Activated effector memory CD4-positive, alpha-beta T cell treated with Interleukin-2 at 50 U/mL for 16 hours (primary cell): ENCODE data around the gene CFAP54.
"Not testable (repeated sequence)": the region's sequence is repeated elsewhere in the genome, so short reads cannot be mapped to it uniquely, and the experiment has no call there.

ENCODE experiments used
- DNase-seq: peaks from one replicate; pipeline ENCODE4 v3.0.0-alpha.2; 2020

The CFAP54 gene

GRCh38 chr12:96635844-96636243, 146.5 kb downstream of the CFAP54 start:
- DNase-seq = no peak

GRCh38 chr12:96636895-96637294, 147.5 kb downstream of the CFAP54 start:
- DNase-seq = no peak

DNA sequence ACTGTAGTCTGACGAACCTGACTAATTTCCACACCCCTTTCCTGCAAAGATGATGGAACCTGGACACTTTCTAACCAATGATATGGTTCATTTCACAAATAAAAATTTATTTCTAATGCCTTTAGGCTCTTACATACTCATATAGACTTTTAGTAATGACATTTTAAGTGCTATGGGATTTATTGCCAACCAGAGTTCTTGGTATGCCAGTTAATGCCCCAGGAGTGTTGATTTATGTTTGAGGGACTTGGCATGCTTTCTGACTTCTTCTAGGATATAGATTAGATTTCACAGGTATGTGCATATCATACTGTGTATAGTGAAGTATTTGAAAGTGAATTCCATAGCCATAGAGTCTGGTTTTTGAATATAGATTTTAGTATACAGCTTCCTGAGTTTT, 159.5 kb downstream of the CFAP54 start:
- no peak for DNase-seq

GRCh38 chr12:96652870-96653269, 163.5 kb downstream of the CFAP54 start:
- no peak for DNase-seq

DNA sequence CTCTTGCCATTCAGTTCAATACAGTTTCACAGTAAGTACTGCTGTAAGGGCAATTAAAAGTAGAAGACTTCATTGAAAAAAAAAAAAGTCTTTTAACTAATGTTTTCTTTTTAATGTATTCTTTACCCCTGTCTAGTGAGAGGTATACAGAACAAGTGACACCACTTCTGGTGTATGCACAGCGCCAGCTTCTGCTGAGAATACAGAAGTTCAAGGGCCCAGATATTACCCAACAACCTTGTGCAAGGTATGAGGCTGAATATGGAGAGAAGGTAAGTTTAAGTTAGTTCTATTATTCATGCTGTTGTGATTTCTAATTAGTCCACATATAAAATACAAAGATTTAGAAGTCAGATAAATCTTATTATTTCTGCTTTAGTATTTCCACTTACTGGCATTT, 168.7 kb downstream of the CFAP54 start:
- DNase-seq = no peak

DNA sequence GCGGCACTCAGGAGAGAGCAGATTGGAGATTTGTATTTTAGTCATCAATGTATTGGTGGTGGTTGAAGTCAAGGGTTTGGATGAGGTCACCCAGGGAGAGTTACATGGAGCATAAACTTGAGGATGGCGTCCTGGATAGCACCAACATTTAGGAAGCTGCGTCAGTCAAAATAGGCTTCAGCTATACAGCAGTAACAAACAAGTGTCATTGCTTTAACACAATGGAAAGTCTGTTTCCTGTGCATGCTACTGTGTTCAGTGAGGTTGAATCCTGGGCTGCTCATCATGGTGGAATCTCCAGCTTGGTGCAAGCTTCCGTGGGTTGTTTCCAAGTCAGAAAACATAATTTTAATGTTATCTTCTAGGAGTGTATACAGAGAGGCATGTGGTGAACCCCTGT, 180.4 kb downstream of the CFAP54 start:
- no peak for DNase-seq

GRCh38 chr12:96670334-96670899, 181.0 kb downstream of the CFAP54 start:
- no peak for DNase-seq

DNA sequence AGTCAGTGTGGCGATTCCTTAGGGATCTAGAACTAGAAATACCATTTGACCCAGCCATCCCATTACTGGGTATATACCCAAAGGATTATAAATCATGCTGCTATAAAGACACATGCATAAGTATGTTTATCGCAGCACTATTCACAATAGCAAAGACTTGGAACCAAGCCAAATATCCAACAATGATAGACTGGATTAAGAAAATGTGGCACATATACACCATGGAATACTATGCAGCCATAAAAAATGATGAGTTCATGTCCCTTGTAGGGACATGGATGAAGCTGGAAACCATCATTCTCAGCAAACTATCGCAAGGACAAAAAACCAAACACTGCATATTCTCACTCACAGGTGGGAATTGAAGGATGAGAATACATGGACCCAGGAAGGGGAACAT, 186.1 kb downstream of the CFAP54 start:
- DNase-seq = not testable (repeated sequence)

DNA sequence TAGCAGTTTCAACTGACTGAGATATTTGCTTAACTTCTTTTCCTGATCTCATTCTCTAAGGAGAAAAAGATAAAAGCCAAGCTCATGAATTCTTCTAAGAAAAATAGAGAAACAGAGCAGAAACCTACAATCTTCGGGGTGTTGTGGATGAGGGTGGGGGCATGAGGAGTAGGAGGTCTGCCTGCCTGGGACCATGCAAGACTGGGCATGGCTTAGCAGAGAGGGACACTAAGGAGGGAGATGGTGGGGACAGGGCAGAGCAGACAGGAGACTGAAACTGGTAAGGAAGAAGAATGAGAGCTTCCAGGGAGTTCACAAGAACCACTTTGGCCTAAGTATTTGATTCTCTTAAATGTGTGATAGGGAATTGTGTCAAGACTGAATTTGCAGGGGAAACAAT, 188.0 kb downstream of the CFAP54 start:
- no peak for DNase-seq

GRCh38 chr12:96687719-96688118, 198.3 kb downstream of the CFAP54 start:
- no peak for DNase-seq

DNA sequence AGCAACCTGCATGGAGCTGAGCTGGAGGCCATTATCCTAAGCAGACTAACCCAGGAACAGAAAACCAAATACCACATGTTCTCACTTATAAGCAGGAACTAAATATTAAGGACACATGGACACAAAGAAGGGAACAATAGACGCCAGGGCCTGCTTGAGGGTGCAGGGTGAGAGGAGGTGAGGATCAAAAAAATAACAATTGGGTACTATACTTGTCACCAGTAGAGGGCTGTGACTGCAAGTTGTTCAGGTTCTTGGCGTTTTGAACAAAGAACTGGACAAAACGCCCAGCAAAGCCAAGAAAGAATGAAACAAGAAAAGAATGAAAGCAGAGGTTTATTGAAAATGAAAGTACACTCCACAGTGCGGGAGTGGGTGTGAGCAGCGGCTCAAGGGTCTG, 209.1 kb downstream of the CFAP54 start:
- no peak for DNase-seq

GRCh38 chr12:96698965-96699364, 209.6 kb downstream of the CFAP54 start:
- no peak for DNase-seq

GRCh38 chr12:96701856-96702255, 212.5 kb downstream of the CFAP54 start:
- no peak for DNase-seq

DNA sequence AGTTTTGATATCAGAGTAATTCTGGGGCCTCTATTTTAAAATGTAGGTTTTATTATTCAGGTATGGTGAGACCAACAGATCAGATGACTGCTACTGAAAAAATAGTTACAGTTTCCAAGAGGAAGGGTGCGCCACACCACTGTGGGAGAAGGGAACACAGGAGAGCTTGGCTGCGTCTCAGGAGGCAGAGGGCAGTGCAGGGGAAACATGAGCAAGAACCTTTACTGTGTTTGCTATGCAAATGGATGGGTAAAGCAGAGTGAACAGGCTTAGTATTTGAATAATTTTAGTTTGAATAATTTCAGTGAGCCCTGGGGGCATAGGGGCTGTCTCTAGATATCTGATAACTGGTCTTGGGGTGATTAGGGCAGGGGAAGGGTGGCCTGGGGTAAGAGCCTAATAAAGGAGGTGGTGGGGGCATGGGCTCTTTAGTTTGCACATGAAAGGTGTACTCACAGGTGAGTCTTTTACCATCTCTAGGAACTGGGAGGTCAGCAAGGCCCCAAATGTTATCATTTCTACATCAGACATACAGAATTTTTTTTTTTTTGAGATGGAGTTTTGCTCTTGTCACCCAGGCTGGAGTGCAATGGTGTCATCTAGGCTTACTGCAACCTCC, 220.9 kb downstream of the CFAP54 start:
- DNase-seq = no peak

- no peak for DNase-seq
These were observed 222.0 kb downstream of the CFAP54 start for GRCh38 chr12:96711364-96711763.

- no peak for DNase-seq
These were observed 224.8 kb downstream of the CFAP54 start for GRCh38 chr12:96714199-96714598.

- no peak for DNase-seq
These were observed 230.4 kb downstream of the CFAP54 start for GRCh38 chr12:96719660-96720362.

- DNase-seq = peak; percentile 8
These were observed 231.0 kb downstream of the CFAP54 start for GRCh38 chr12:96720363-96720705.

DNA sequence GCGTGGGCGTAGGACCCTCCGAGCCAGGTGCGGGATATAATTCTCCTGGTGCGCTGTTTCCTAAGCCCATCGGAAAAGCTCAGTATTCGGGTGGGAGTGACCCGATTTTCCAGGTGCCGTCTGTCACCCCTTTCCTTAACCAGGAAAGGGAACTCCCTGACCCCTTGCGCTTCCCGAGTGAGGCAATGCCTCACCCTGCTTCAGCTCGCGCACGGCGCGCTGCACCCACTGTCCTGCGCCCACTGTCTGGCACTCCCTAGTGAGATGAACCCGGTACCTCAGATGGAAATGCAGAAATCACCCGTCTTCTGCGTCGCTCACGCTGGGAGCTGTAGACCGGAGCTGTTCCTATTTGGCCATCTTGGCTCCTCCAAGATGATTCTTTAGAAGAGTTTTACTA, 240.1 kb downstream of the CFAP54 start:
- DNase-seq = not testable (repeated sequence)

DNA sequence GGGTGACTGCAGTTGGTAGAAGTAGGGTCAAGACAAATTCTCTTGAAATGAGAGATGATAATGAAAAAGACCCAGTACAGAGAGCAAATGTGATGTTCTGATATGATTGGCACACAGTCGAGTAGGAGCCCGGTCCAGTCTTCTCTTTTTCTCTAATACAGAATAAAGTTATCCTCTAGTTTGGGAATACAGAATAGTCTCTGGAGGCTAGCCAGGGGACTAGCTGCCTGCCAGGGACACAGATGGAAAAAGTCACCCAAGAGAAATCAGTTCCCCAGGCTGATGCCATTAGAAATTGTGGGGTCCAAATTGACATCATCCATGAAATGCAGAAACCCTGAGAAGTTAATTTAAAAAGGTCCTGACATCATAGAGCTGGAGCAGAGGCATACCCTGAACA, 240.5 kb downstream of the CFAP54 start:
- no peak for DNase-seq

GRCh38 chr12:96743606-96744005, 254.2 kb downstream of the CFAP54 start:
- DNase-seq = no peak

- DNase-seq = no peak
These were observed 260.6 kb downstream of the CFAP54 start for GRCh38 chr12:96749999-96750398.

DNA sequence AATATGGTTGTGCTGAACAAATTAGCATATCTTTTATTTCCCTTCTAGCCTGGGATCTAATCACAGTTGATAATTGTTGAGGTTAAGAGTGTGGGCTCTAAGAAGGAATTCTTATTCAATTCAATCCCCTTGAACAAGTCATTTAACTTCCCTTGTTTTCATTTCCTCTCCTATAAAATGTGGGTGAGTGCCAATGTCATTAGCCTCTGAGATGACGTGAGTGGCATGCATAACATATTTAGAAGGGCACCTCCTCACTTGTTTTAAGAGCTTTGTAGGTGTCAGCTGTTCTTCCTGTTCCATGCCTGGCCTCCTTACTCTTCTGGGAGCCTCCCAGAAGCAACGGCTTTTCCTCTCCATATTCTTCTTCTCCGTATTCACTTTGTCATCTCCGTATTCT, 262.2 kb downstream of the CFAP54 start:
- no peak for DNase-seq

DNA sequence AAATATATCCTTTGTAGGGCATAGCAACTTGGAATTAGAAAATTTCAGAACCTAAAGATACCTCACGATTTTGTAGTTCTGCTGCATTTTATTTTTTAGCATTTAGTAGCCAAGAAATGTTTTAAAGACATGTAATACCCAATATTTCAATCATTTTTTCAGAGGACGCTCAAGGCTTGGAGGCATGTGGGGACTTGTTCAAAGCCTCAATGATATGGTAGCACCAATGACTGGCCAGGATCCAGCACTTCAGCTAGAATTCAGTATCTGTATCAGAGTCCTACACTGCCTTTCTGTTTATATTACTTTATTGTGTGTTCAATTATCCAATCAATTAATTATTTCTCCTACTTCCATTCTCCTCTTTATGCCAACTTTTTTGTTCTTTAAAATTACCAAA, 262.8 kb downstream of the CFAP54 start:
- DNase-seq = no peak

DNA sequence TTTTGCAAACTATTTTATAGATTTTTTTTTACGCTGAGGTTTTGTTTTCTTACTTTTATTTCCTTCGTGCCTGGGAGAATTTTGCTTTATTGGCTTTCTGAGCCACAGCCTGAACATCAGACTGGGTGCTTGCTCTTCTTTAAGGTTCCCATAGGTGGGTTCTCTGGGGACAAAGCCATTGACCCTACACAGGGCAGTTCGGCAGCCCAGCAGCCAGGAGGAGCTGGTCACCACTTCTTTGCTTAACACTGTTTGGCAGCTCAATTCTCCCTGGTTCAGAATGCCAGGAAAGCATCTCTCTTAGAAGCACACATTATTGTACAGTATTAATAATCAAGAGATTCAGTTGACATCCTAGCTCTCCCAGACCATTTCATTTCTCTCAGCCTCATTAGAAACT, 276.9 kb downstream of the CFAP54 start:
- DNase-seq = no peak
